22Rv1 (cell line): Measurements from ENCODE around the gene SLC43A2.

Experiments
- H3K27ac ChIP-seq: fragments of 450-650 bp; 2 replicates; pipeline ENCODE4 v1.5.1; 2017
- ZFX ChIP-seq: fragments of 450-650 bp; IDR thresholded peaks from 2 replicates; pipeline ENCODE4 v1.6.1; 2017; ENCODE audit warnings: antibody characterized with exemption, borderline replicate concordance
- TF ChIP-seq, protein P1 (sequence below): fragments of 450-650 bp; IDR thresholded peaks from 2 replicates; pipeline ENCODE4 v1.5.1; 2017; ENCODE audit warnings: mild to moderate bottlenecking

Gene SLC43A2

GRCh38 chr17:1634841-1635650, 6.4 kb upstream of the SLC43A2 start:
- no peak overlapping the region for H3K27ac ChIP-seq
- TF ChIP-seq, protein P1, sequence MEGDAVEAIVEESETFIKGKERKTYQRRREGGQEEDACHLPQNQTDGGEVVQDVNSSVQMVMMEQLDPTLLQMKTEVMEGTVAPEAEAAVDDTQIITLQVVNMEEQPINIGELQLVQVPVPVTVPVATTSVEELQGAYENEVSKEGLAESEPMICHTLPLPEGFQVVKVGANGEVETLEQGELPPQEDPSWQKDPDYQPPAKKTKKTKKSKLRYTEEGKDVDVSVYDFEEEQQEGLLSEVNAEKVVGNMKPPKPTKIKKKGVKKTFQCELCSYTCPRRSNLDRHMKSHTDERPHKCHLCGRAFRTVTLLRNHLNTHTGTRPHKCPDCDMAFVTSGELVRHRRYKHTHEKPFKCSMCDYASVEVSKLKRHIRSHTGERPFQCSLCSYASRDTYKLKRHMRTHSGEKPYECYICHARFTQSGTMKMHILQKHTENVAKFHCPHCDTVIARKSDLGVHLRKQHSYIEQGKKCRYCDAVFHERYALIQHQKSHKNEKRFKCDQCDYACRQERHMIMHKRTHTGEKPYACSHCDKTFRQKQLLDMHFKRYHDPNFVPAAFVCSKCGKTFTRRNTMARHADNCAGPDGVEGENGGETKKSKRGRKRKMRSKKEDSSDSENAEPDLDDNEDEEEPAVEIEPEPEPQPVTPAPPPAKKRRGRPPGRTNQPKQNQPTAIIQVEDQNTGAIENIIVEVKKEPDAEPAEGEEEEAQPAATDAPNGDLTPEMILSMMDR, result no peak
- TF ChIP-seq ZFX, result no peak

GRCh38 chr17:1630662-1631061, 2.0 kb upstream of the SLC43A2 start:
- TF ChIP-seq, protein P1, result no peak
- no peak for TF ChIP-seq ZFX
- H3K27ac ChIP-seq, result no peak overlapping the region

GRCh38 chr17:1629504-1630310, 1.1 kb upstream of the SLC43A2 start:
- no peak for TF ChIP-seq ZFX
- TF ChIP-seq, protein P1, result peak; percentile 78
- H3K27ac ChIP-seq, result peak overlapping the region; percentile 79

DNA sequence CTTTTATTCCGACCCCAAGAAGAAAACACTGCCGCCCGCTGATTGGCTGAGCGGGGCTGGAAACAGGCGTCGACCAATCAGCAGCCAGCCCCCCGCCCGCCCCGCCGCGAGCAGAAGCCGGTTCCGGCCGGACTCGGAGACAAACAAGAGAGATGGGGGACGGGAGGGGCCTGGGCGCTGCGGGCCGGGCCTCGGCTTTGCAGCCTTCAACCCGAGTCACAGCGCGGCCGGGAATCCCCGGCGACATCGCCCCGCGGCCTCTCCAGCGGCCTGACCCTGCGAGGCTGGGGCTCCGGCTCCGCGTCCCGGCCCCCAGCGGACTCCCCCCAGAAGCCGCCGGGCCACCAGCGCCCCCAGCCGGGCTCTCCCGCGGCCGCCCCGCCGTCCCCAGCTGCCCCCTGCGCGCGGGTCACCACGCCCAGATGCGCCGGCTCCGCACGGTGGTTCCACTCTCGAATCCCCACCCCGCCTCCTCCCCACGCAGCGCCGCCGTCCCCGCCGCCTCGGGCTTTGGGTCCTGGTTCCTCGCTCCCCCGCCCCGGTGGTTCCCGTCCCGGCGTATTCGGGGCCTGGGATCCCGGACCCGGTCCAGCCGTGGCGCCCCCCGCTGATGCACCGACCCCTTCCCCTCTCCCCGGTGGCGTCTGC, 346 bp upstream of the SLC43A2 start:
- TF ChIP-seq, protein P1, result peak; percentile 39
- TF ChIP-seq ZFX, result no peak

GRCh38 chr17:1627182-1627981, 1.3 kb downstream of the SLC43A2 start:
- H3K27ac ChIP-seq, result no peak overlapping the region
- TF ChIP-seq, protein P1, result no peak
- no peak for TF ChIP-seq ZFX

More for the DNA sequence above, 346 bp upstream of the SLC43A2 start:
- H3K27ac ChIP-seq, result peak overlapping the region; percentile 79

- TF ChIP-seq, protein P1, result no peak
- TF ChIP-seq ZFX, result no peak
- no peak overlapping the region for H3K27ac ChIP-seq
These were observed 2.3 kb downstream of the SLC43A2 start for GRCh38 chr17:1626333-1626732.
